IMR-90 (cell line): Measurements from ENCODE around the gene COL28A1. TPM values are rescaled to one million over a fixed set of nuclear protein-coding genes. Genes with fewer than 3 reads are reported as not detected.

Experiments
- ATAC-seq: fragments of 200-7000 bp; cut with Tn5 transposase; 2 replicates; pipeline ENCODE4 v1.9.1; 2020; ENCODE audit warnings: low read depth, mild to moderate bottlenecking, moderate library complexity
- BruUV-seq: library from RNA; stranded (reverse); fragments of 400-500 nt; replicated peaks from 2 replicates; lab custom pipeline; 2021; lab: Mats Ljungman, UMichigan
- CTCF ChIA-PET: fragments of 300-600 bp; formaldehyde crosslinking; extraction: SDS; loops from one replicate; lab custom pipeline; 2021; ENCODE audit warnings: antibody characterized with exemption; lab: Yijun Ruan, JAX
- POLR2A ChIA-PET: fragments of 300-600 bp; sonication (Branson Sonifier 250); formaldehyde crosslinking; loops from one replicate; lab custom pipeline; 2022; ENCODE audit warnings: antibody characterized with exemption; ENCODE audit not compliant: unreplicated experiment; lab: Charles Lee
- DNase-seq: peaks from one replicate; pipeline ENCODE4 v3.0.0; 2013
- H2AFZ ChIP-seq: replicated peaks from 2 replicates; pipeline ENCODE3; 2013; ENCODE audit warnings: low read length, mild to moderate bottlenecking; ENCODE audit not compliant: poor library complexity
- H2AK5ac ChIP-seq: 2 replicates; pipeline ENCODE4 v1.6.1; 2013; ENCODE audit warnings: low read depth, low read length, inconsistent platforms
- H2AK9ac ChIP-seq: replicated peaks from 2 replicates; pipeline ENCODE3; 2013; ENCODE audit warnings: mild to moderate bottlenecking, low read depth, low read length, moderate library complexity; ENCODE audit not compliant: poor library complexity
- H2BK120ac ChIP-seq: 2 replicates; pipeline ENCODE4 v1.6.1; 2013; ENCODE audit warnings: low read depth, low read length, inconsistent platforms
- H2BK15ac ChIP-seq: 3 replicates; pipeline ENCODE4 v1.6.1; 2013; ENCODE audit warnings: low read depth, low read length, inconsistent platforms
- H2BK20ac ChIP-seq: 2 replicates; pipeline ENCODE4 v1.6.1; 2013; ENCODE audit warnings: low read depth, mild to moderate bottlenecking, inconsistent platforms, low read length, moderate library complexity
- H2BK5ac ChIP-seq: 2 replicates; pipeline ENCODE4 v1.6.1; 2013; ENCODE audit warnings: mild to moderate bottlenecking, low read depth, low read length, inconsistent platforms; ENCODE audit not compliant: poor library complexity, severe bottlenecking
- H3K14ac ChIP-seq: replicated peaks from 2 replicates; pipeline ENCODE4 v1.6.1; 2013; ENCODE audit warnings: low read depth, low read length, inconsistent platforms
- H3K18ac ChIP-seq: 2 replicates; pipeline ENCODE4 v1.6.1; 2013; ENCODE audit warnings: low read depth, low read length, control low read depth
- H3K23ac ChIP-seq: 2 replicates; pipeline ENCODE4 v1.6.1; 2013; ENCODE audit warnings: low read depth, low read length, inconsistent platforms
- H3K27ac ChIP-seq: 2 replicates; pipeline ENCODE4 v1.5.1; 2013; ENCODE audit warnings: mild to moderate bottlenecking, control low read depth, low read length; ENCODE audit not compliant: insufficient read depth
- H3K27me3 ChIP-seq: 2 replicates; pipeline ENCODE4 v1.6.1; 2013; ENCODE audit warnings: low read length; ENCODE audit not compliant: control insufficient read depth, insufficient read depth
- H3K36me3 ChIP-seq: 2 replicates; pipeline ENCODE4 v1.6.1; 2013; ENCODE audit warnings: low read length, mixed read lengths; ENCODE audit not compliant: control insufficient read depth, insufficient read depth
- H3K4ac ChIP-seq: 2 replicates; pipeline ENCODE4 v1.6.1; 2013; ENCODE audit warnings: low read depth, low read length, inconsistent platforms
- H3K4me1 ChIP-seq: 2 replicates; pipeline ENCODE4 v1.6.1; 2013; ENCODE audit warnings: low read length, mixed read lengths; ENCODE audit not compliant: control insufficient read depth, insufficient read depth
- H3K4me2 ChIP-seq: 2 replicates; pipeline ENCODE4 v1.6.1; 2013; ENCODE audit warnings: low read depth, mild to moderate bottlenecking, control low read depth, low read length, moderate library complexity
- H3K4me3 ChIP-seq: 2 replicates; pipeline ENCODE4 v1.5.1; 2013; ENCODE audit warnings: low read depth, mild to moderate bottlenecking, control low read depth, low read length, moderate library complexity; ENCODE audit not compliant: insufficient read depth
- H3K56ac ChIP-seq: 2 replicates; pipeline ENCODE4 v1.6.1; 2013; ENCODE audit warnings: low read length, inconsistent platforms; ENCODE audit not compliant: insufficient read depth; ENCODE audit errors: extremely low read depth
- H3K79me1 ChIP-seq, 2 experiments: 2 replicates each; pipeline ENCODE4 v1.6.1; 2013; ENCODE audit warnings: low read length in 2 of 2, inconsistent platforms in 1 of 2, low read depth in 1 of 2
- H3K9ac ChIP-seq: 2 replicates; pipeline ENCODE4 v1.6.1; 2013; ENCODE audit warnings: low read depth, low read length, control low read depth
- H3K9me1 ChIP-seq: 2 replicates; pipeline ENCODE4 v1.6.1; 2013; ENCODE audit warnings: low read length, inconsistent platforms; ENCODE audit not compliant: insufficient read depth
- H3K9me3 ChIP-seq: 2 replicates; pipeline ENCODE4 v1.6.1; 2013; ENCODE audit warnings: low read length; ENCODE audit not compliant: control insufficient read depth, insufficient read depth
- H4K20me1 ChIP-seq: 2 replicates; pipeline ENCODE4 v1.6.1; 2013; ENCODE audit warnings: low read length, inconsistent platforms; ENCODE audit not compliant: insufficient read depth
- H4K5ac ChIP-seq: 2 replicates; pipeline ENCODE4 v1.6.1; 2013; ENCODE audit warnings: mild to moderate bottlenecking, low read depth, low read length, control low read depth
- H4K8ac ChIP-seq, 2 experiments: 2 replicates each; pipeline ENCODE4 v1.6.1; 2013; ENCODE audit warnings: low read depth in 2 of 2, low read length in 2 of 2, control low read depth in 1 of 2, inconsistent platforms in 1 of 2
- H4K91ac ChIP-seq: 2 replicates; pipeline ENCODE4 v1.6.1; 2013; ENCODE audit warnings: low read depth, low read length, inconsistent platforms; ENCODE audit not compliant: insufficient read depth
- CEBPB ChIP-seq: IDR thresholded peaks from 2 replicates; pipeline ENCODE4 v1.6.1; 2012; ENCODE audit warnings: low read depth, low read length, improper control_type of control experiment
- MAFK ChIP-seq: IDR thresholded peaks from 2 replicates; pipeline ENCODE4 v1.6.1; 2012; ENCODE audit warnings: low read depth, low read length, improper control_type of control experiment
- NFE2L2 ChIP-seq: fragments of 150-350 bp; IDR thresholded peaks from 2 replicates; pipeline ENCODE4 v1.6.1; 2016; ENCODE audit warnings: low read depth, mild to moderate bottlenecking, low read length
- POLR2A ChIP-seq: IDR thresholded peaks from 2 replicates; pipeline ENCODE4 v1.6.1; 2012; ENCODE audit warnings: mild to moderate bottlenecking, low read depth, low read length
- RCOR1 ChIP-seq: IDR thresholded peaks from 2 replicates; pipeline ENCODE4 v1.6.1; 2012; ENCODE audit warnings: mild to moderate bottlenecking, low read length, improper control_type of control experiment; ENCODE audit not compliant: insufficient replicate concordance
- WGBS, 2 experiments: methylation state at CpG; one replicate each; pipeline versions ENCODE4 v1.1.5 to v1.1.7; 2013; ENCODE audit warnings: missing lambda C conversion rate in 2 of 2; ENCODE audit not compliant: insufficient read length in 1 of 2; ENCODE audit errors: extremely low coverage in 2 of 2; 5-methylcytosine and 5-hydroxymethylcytosine counted together
- dilution Hi-C: fragments of 300-500 bp; cut with HindIII; formaldehyde crosslinking; loops from one replicate; pipeline ENCODE4 v1.14.3; 2018; ENCODE audit warnings: low sequenced_read_pairs; ENCODE audit not compliant: unreplicated experiment
- in situ Hi-C: fragments of 300-500 bp; cut with MboI; formaldehyde crosslinking; loops from 3 replicates; pipeline ENCODE4 v1.14.3; 2019; ENCODE audit warnings: low sequenced_read_pairs, inconsistent platforms, mixed read lengths
- intact Hi-C: fragments of 100-400 bp; cut with micrococcal nuclease; formaldehyde crosslinking; loops from 2 replicates; pipeline ENCODE4 v1.10.0; 2022
- polyA plus RNA-seq, 3 experiments: library from polyadenylated mRNA; depleted of rRNA; stranded (reverse); fragments of >200 nt; gene quantifications; 2 replicates each; pipeline ENCODE4 v1.2.3, GENCODE V29; 2012; ENCODE audit warnings: low replicate concordance in 1 of 3
- total RNA-seq: library from RNA; depleted of rRNA; stranded (reverse); fragments of >200 nt; gene quantifications from 2 replicates; pipeline ENCODE4 v1.2.3, GENCODE V29; 2012

The COL28A1 gene
- total and polyA plus RNA-seq, 2 of the 4 experiments (the other 2 are of a cell fraction) = under 0.01 to 0.05 TPM

- H3K4ac ChIP-seq = no peak overlapping the region
- H3K14ac ChIP-seq = no peak overlapping the region
- no peaks in the 10 kb centered on the region for H3K27me3 ChIP-seq
- no peak overlapping the region for H2AK5ac ChIP-seq
- no peak overlapping the region for H3K18ac ChIP-seq
- no peak for TF ChIP-seq NFE2L2
- peak; percentile 69 for TF ChIP-seq MAFK
- no peak for TF ChIP-seq CEBPB
- TF ChIP-seq RCOR1 = no peak
- TF ChIP-seq POLR2A = no peak
- no peak overlapping the region for H3K27ac ChIP-seq
- no peak overlapping the region for H4K5ac ChIP-seq
- no peak overlapping the region for H3K4me3 ChIP-seq
- no CpG with 5 or more reads among the region's 2 CpGs for WGBS, 2 experiments
- no peak for DNase-seq
- H3K79me1 ChIP-seq = no peaks in the 10 kb centered on the region
- dilution Hi-C loops (no loop called here), in situ Hi-C loops (no loop called here), intact Hi-C loops (no loop called here)
- no peaks in the 10 kb centered on the region for H3K36me3 ChIP-seq
- no peak overlapping the region for H2BK5ac ChIP-seq
- no peak overlapping the region for H3K56ac ChIP-seq
- no peak overlapping the region for H3K4me2 ChIP-seq
- H3K9me1 ChIP-seq = no peaks in the 10 kb centered on the region
- H3K9me3 ChIP-seq = no peaks in the 10 kb centered on the region
- no peaks in the 10 kb centered on the region for H3K4me1 ChIP-seq
- no peaks in the 10 kb centered on the region for H4K20me1 ChIP-seq
- ChIA-PET POLR2A (no interaction called here), CTCF (no interaction called here)
- no peak overlapping the region for H2AK9ac ChIP-seq
- H2AFZ ChIP-seq = no peak overlapping the region
- no peak overlapping the region for H3K23ac ChIP-seq
- BruUV-seq = no TSS peak
- no peak overlapping the region for H2BK120ac ChIP-seq
- H2BK15ac ChIP-seq = no peak overlapping the region
- no peak overlapping the region for H4K91ac ChIP-seq
- H4K8ac ChIP-seq = no peak overlapping the region
- no peak overlapping the region for H2BK20ac ChIP-seq
- no peak for ATAC-seq
- H3K9ac ChIP-seq = no peak overlapping the region
Measured at GRCh38 chr7:7552199-7552598, 16.5 kb upstream of the COL28A1 start.
